DMS114 treated with DMSO at 0.1 percent for 48 hours (cell line): ENCODE data around the gene GSG1L.
"Not testable (repeated sequence)": the region's sequence is repeated elsewhere in the genome, so short reads cannot be mapped to it uniquely, and the experiment has no call there.

ENCODE experiments used
- DNase-seq: peaks from one replicate; lab custom pipeline; 2025; ENCODE audit not compliant: unreplicated experiment; lab: John Stamatoyannopoulos, UW

Gene GSG1L

DNA sequence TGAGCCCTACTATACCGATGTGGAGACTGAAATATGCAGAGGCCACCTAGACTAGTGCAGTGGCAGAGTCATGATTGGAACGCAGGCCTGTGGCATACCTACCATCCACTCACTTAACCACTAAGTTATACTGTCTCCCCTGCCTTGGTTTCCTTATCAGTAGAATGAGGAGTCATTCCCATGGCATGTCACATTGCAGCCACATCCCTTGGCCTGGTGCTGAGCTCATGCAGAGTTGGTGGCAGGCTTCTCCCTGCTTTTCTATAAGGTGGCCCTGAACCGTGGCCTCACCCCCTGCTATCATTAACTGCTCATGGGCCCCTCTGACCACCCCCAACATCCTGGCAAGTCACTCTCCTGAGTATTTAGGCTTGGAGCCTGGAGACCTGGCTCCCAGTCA, 301.1 kb downstream of the GSG1L start:
- no peak for DNase-seq

GRCh38 chr16:27761816-27762215, 301.7 kb downstream of the GSG1L start:
- no peak for DNase-seq

DNA sequence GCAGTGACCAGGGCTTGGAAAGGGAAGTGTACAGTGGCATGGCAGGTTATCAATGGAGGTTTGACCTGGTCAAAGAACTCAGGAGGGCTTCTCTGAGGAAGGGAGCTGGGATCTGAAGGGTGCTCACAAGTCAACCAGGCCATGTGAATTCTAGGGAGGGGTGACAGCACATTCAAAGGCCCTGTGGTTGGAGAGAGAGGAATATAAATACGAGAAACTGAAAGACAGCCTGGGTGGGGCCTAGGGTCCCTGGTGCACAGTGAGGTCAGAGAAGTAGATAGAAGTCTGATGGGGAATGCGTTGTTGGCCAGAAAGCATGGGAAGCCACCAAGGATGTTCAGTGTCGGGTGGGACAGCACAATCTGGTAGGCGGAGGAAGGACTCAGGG, 302.7 kb downstream of the GSG1L start:
- no peak for DNase-seq

- DNase-seq = no peak
Measured at GRCh38 chr16:27759967-27760788, 303.3 kb downstream of the GSG1L start.

DNA sequence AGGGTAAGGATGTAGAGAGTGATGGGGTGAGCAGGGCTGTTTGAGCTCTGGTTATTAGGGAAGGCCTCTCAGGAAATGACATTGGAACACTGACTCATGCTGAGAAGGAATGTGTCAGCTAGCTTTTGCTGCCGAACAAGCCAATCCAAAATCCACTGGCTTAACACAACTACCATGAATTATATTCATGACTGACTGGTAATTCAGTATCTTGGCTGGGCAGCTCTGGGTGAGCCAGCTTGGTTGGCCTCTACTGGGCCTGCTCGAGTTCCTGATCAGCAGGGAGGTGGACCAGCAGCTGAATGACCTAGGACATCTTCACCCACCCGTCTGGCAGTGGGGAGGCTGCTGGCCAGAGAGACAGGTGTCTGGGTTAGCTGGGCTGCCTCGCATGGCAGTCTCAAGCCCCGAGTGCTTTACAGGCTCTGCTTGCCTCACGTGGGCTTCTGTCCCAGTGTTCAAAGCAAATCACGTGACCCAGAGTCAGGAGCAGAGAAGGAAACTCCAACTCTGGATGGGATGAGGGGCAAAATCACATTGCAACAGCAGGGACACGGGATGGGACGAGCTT, 304.1 kb downstream of the GSG1L start:
- no peak for DNase-seq

DNA sequence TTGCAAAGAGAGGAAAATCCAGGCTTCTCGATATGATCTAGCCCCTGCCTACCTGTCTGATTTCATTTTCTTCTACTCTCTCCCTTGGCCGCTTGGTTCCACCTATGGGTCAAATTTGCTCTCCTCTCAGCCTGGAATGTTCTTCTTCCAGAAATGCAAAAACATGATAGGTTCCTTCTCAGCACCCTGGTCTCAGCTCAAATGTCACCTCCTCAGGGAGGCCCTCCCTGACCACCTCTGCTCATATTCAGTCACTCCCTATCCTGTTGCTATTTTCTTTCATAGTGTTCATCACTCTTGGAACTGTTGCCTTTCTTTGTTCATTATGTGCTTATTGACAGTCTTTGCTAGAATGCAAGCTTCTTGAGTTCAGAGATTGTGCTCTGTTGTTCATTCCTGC, 305.0 kb downstream of the GSG1L start:
- DNase-seq = no peak

- no peak for DNase-seq
Measured at GRCh38 chr16:27756206-27756970, 307.1 kb downstream of the GSG1L start.

DNA sequence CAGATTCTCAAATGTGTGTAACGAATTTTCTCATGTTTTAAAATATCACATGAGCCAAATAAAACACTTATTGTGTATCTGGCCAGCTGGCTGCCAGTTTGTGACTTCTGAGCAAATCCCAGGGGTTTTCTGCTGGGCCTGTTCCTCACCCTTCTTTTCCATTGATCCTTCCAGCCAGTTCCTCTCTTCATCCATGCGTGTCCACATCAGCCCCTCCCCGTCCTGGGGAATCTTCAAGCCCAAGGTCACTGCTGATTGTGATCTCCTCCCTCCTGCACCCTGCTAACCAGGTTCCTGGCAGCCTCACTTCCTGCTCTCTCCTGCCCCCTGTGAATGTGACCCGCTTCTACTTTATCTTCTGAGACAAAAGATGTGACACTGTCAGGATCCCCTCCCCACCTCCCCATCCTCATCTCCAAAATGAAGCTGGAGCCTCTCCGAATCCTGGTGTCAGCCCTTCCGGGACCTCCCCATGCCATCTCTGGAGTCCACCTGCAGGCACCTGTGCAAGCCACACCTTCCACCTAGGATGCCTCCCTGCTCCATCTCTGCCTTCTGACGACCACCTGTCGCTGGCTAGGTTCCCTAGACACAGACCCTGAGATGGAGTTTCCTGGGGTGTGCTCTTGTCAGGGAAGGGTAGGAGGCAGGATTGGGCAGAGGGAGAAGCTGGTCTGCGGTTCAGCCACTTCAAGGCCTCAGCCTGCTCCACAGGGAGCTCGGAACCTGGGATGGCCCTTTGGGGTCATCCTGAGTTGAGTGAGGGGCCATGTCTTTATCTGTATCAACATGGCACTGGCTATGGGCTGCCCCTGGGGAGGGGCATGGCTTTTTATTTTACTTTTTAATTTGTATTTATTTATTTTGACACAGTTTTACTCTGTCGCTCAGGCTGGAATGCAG, 308.5 kb downstream of the GSG1L start:
- DNase-seq = no peak

GRCh38 chr16:27753563-27753962, 310.0 kb downstream of the GSG1L start:
- no peak for DNase-seq

- DNase-seq = no peak
Measured at GRCh38 chr16:27752241-27752640, 311.3 kb downstream of the GSG1L start.

GRCh38 chr16:27751676-27752075, 311.8 kb downstream of the GSG1L start:
- no peak for DNase-seq

- DNase-seq = no peak
Measured at GRCh38 chr16:27751233-27751632, 312.3 kb downstream of the GSG1L start.

GRCh38 chr16:27749946-27750345, 313.6 kb downstream of the GSG1L start:
- no peak for DNase-seq

DNA sequence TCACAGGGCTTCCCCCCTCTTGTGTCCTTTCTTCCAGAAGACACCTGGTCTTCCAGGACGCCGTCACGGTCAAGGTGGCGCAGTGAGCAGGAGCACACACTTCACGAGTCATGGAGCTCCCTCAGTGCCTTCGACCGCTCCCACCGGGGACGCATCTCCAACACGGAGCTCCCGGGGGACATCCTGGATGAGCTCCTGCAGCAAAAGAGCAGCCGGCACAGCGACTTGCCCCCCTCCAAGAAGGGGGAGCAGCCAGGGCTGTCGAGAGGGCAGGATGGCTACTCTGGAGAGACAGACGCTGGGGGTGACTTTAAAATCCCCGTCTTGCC, 314.0 kb downstream of the GSG1L start:
- DNase-seq = no peak

DNA sequence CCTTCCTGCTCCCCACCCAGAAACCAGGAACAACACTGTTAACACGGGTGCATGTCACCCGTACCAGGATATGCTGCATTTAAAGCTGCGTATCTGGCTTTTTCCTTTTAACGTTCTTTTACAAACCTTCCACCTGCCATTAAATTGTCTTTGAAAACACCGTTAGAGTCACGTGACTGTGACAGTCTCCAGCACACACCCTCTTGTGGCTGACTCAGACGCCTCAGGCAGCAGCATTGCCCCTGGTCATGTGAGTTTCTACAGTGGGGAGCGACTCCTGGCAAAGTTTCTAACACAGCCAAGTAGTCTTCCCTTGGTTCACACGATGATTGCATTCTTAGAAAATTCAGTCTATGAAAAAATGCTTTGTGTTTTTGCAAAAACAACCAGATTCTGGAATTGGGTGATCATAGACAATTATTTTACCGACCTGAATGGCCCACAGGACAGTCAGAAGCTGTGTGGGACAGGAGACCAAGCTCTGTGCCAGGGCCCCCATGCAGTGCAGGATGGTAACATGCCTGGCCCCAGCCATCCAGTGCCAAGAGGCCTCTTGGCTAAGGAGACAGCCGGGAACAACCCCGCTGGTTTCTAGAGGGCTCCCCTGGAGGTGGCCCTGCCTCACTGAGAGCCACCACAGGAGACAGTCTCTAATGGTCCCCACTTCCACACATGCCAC, 314.5 kb downstream of the GSG1L start:
- no peak for DNase-seq

DNA sequence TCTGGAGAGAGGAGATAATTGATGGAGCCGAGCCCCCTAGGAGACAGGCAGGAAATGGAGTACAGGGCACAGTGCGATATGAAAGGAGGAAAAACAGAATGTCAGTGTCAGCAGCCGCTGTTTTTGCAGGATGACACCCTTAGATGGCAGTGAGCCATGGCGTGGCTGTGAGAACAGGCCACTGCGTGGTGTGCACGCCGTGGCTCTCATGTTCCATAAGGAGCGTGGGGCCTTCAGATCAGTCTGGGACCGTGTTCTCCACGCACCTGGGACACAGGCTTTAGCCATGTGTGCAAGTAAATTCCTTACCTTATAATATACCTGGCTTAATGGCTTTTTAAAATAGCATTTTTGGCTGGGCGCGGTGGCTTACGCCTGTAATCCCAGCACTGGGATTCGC, 315.6 kb downstream of the GSG1L start:
- no peak for DNase-seq

DNA sequence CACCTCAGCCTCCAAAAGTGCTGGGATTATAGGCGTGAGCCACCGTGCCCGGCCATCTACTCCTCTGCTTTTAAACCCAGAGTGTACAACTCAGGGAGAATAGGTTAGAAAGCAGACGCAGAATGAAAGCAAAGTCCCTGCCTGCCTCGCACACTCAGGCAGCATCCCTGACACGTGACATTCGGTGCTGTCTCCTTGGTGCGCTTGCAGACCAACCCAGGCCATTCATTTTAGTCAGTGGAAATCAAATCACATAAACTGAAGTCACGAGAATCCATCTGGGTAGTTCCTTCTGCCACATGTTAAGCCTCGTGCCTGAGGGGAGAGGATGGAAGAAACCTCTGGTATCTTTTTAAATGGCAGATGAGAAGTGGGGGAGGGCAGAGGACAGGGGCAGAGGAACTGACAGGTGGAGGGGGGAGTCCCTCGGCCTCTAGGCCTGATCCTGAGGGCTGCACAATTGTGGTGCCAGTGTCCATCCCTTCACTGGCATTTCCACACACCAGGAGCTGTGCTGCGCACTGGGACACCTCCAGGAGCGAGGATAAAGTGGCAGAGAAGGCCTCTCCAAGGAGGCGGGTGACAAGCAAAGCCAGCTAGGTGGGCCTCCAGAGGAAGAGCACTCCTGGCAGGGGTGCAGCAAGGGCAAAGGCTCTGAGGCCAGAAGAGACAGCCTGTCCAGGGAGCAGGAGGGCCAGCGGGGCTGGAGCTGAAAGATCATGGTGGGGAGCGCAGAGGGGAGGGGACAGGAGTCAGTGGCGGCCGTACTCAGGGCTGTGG, 317.2 kb downstream of the GSG1L start:
- no peak for DNase-seq

GRCh38 chr16:27745348-27745747, 318.2 kb downstream of the GSG1L start:
- no peak for DNase-seq

DNA sequence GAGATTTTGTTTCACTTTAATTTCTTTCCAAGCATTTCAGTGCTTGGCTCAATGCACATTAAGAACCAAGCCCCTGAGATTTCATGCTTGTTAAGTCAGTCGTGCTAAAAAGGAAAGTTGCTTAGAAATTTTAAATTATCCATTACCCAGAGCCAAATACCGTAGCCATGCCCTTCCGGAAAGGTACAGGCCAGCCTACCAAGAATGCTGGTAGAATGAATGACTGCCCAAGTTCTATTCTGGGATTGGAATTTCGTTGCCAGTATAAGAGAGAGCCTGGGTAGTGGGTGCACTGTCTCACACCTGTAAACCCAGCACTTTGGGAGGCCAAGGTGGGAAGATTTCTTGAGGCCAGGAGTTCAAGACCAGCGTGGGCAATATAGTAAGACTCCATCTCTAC, 319.6 kb downstream of the GSG1L start:
- DNase-seq = no peak

DNA sequence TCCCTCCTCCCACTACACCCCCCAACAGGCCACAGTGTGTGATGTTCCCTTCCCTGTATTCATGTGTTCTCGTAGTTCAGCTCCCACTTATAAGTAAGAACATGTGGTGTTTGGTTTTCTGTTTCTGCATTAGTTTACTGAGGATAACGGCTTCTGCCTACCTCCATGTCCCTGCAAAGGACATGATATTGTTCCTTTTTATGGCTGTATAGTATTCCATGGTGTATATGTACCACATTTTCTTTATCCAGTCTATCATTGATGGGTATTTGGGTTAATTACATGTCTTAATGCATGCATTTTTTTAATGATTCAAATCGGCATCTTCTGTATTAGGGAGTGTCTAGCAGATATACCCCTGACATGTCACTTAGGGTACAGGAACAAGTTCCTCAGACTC, 320.5 kb downstream of the GSG1L start:
- DNase-seq = not testable (repeated sequence)
